K562 (cell line): ENCODE results near the gene VEGFB. TPM values are rescaled to one million over a fixed set of nuclear protein-coding genes. Genes with fewer than 3 reads are reported as not detected.

Experiments
- DMBX1 ChIP-seq: fragments of 250-450 bp; sonication (Bioruptor Pico); IDR thresholded peaks from 2 replicates; pipeline ENCODE4 v1.8.0; 2022; ENCODE audit warnings: inconsistent platforms, mild to moderate bottlenecking, moderate library complexity, borderline replicate concordance
- FOS ChIP-seq: IDR thresholded peaks from 3 replicates; pipeline ENCODE4 v1.6.1; 2011; ENCODE audit not compliant: insufficient read length; ENCODE audit errors: extremely low read depth
- GMEB1 ChIP-seq: fragments of 250-450 bp; sonication (Bioruptor Pico); IDR thresholded peaks from 2 replicates; pipeline ENCODE4 v1.4.0; 2020; ENCODE audit warnings: mild to moderate bottlenecking
- NFE2 ChIP-seq: IDR thresholded peaks from 2 replicates; pipeline ENCODE4 v1.6.1; 2014; ENCODE audit warnings: antibody characterized with exemption, low read depth
- NR2C2 ChIP-seq, 2 experiments: fragments of 200-800 bp in 1 of 2; sonication (Bioruptor generic) in 1 of 2; sonication (generic) in 1 of 2; formaldehyde crosslinking in 1 of 2; IDR thresholded peaks; 2 replicates each; pipeline versions ENCODE4 v1.6.1 to v1.8.0; 2016 to 2022; ENCODE audit warnings: mild to moderate bottlenecking in 1 of 2, missing compliant biosample characterization in 1 of 2, missing genetic modification characterization in 1 of 2, missing genetic modification reagents in 1 of 2
- PBX2 ChIP-seq, 2 experiments: IDR thresholded peaks in 1 of 2; conservative IDR thresholded peaks in 1 of 2; 2 replicates each; pipeline ENCODE4 v1.6.1; 2016; ENCODE audit warnings: low read depth in 2 of 2, mild to moderate bottlenecking in 1 of 2, missing compliant biosample characterization in 1 of 2, missing genetic modification characterization in 1 of 2, moderate library complexity in 1 of 2
- POLR2A ChIP-seq: fragments of 450-650 bp; conservative IDR thresholded peaks from 2 replicates; pipeline ENCODE4 v1.6.1; 2016
- POLR2H ChIP-seq: IDR thresholded peaks from 2 replicates; pipeline ENCODE4 v1.6.1; 2016; ENCODE audit warnings: missing genetic modification characterization, low read depth, mild to moderate bottlenecking, control low read depth, missing compliant biosample characterization, moderate library complexity
- RBM17 ChIP-seq: fragments of 200-400 bp; formaldehyde crosslinking; IDR thresholded peaks from 2 replicates; pipeline ENCODE4 v1.6.1; 2017; ENCODE audit warnings: low read depth, mild to moderate bottlenecking, low read length, borderline replicate concordance
- TAF15 ChIP-seq: fragments of 200-400 bp; formaldehyde crosslinking; IDR thresholded peaks from 2 replicates; pipeline ENCODE4 v1.6.1; 2017; ENCODE audit warnings: mild to moderate bottlenecking, low read depth, low read length, moderate library complexity
- TBP ChIP-seq: optimal IDR thresholded peaks from 2 replicates; pipeline ENCODE3; 2011; ENCODE audit warnings: low read depth, low read length, improper control_type of control experiment
- polyA plus RNA-seq, 8 experiments: library from polyadenylated mRNA; depleted of rRNA in 4 of 8; stranded (reverse) in 5 of 8; unstranded in 3 of 8; fragments of >200 nt; fragmentation: Nextera tagmentation in 2 of 8; fragmentation: Illumina TruSeq in 1 of 8; extraction: Ambion mirVana in 2 of 8; extraction: Trizol in 1 of 8; gene quantifications; 2 replicates each; pipeline versions ENCODE4 v1.2.1 to v1.2.3, GENCODE V29; 2011 to 2014; ENCODE audit warnings: inconsistent platforms in 1 of 8, missing spikeins in 1 of 8
- total RNA-seq, 7 experiments: library from RNA; depleted of rRNA in 6 of 7; stranded (reverse); fragments of >200 nt in 6 of 7; fragmentation: Illumina TruSeq in 2 of 7; extraction: Trizol in 2 of 7; gene quantifications; 2 replicates each; pipeline versions ENCODE4 v1.2.1 to v1.2.3, GENCODE V29; 2011 to 2021; ENCODE audit warnings: low replicate concordance in 1 of 7
- TF ChIP-seq, protein P1 (sequence below): fragments of 250-450 bp; sonication (Bioruptor Pico); IDR thresholded peaks from 2 replicates; pipeline ENCODE4 v1.8.0; 2021; ENCODE audit warnings: moderate library complexity, mild to moderate bottlenecking, inconsistent platforms
- TF ChIP-seq, protein P2 (sequence below): fragments of 250-450 bp; sonication (Bioruptor Pico); IDR thresholded peaks from 2 replicates; pipeline ENCODE4 v1.6.1; 2021; ENCODE audit warnings: mild to moderate bottlenecking
- TF ChIP-seq, protein P3 (sequence below): fragments of 450-650 bp; IDR thresholded peaks from 2 replicates; pipeline ENCODE4 v1.6.1; 2016; ENCODE audit warnings: low read depth, mild to moderate bottlenecking, moderate library complexity

Gene VEGFB
- total and polyA plus RNA-seq, 9 of the 15 experiments (the other 6 are each of a cell fraction or from before 2014, with no cell fraction given) = 11.0 to 83.4 (median 25.7) TPM

DNA sequence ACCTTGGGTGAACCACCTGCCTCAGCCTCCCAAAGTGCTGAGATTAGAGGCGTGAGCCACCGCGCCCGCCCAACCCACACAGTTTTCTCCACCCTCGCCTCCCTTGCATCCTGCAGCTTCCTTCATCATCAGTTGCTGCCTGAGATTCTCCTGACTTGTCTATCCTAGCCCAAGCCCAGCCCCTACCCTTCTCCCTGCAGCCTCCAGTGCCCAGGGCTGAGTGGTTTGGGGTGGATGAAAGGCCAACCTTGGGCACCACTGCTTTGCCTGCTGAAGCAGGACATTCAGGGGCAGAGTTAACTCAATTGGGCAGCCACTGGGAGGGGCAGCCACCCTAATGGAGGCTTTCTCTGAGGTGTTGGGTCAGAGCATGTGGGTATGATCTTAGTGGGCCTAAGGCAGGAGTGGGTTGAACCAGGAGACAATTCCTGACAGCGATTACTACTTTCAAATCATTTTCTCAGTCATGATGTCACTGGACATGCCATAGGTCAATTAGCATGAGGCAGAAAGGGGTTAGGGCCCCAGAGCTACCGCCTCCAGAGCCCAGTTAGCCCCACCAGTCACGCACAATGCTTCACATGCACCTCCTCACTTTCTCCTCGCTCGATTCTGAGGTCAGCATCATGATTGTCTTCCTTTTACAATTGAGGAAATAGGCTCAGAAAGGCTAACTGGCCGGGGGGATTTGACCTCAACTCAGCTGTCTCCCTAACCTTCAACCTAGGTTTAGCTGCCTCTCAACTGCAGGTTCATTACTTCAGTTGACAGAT lies 5.5 kb downstream of the VEGFB start (continued):
- TF ChIP-seq FOS (no peak), DMBX1 (CRISPR knock-in tag) (peak; percentile 20; the same call in 1 of the 2 replicates), POLR2A (no peak), POLR2H (tag) (no peak), TBP (peak; percentile 21), GMEB1 (no peak), TAF15 (no peak), PBX2 (CRISPR knock-in tag; IDR thresholded peaks at IDR 0.05; ENCODE audit: low read depth) (no peak), PBX2 (tag; conservative IDR thresholded peaks at IDR 0.05; ENCODE audit: low read depth) (no peak), NFE2 (no peak), RBM17 (no peak), NR2C2 (CRISPR knock-in tag; IDR thresholded peaks at IDR 0.05) (peak; percentile 5; the same call in 1 of the 2 replicates), NR2C2 (tag; IDR thresholded peaks at IDR 0.05) (no peak)
- TF ChIP-seq, protein P1, sequence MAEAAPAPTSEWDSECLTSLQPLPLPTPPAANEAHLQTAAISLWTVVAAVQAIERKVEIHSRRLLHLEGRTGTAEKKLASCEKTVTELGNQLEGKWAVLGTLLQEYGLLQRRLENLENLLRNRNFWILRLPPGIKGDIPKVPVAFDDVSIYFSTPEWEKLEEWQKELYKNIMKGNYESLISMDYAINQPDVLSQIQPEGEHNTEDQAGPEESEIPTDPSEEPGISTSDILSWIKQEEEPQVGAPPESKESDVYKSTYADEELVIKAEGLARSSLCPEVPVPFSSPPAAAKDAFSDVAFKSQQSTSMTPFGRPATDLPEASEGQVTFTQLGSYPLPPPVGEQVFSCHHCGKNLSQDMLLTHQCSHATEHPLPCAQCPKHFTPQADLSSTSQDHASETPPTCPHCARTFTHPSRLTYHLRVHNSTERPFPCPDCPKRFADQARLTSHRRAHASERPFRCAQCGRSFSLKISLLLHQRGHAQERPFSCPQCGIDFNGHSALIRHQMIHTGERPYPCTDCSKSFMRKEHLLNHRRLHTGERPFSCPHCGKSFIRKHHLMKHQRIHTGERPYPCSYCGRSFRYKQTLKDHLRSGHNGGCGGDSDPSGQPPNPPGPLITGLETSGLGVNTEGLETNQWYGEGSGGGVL (CRISPR knock-in tag) = no peak
- TF ChIP-seq, protein P2, sequence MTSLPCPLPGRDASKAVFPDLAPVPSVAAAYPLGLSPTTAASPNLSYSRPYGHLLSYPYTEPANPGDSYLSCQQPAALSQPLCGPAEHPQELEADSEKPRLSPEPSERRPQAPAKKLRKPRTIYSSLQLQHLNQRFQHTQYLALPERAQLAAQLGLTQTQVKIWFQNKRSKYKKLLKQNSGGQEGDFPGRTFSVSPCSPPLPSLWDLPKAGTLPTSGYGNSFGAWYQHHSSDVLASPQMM (CRISPR knock-in tag) = no peak
- TF ChIP-seq, protein P3, sequence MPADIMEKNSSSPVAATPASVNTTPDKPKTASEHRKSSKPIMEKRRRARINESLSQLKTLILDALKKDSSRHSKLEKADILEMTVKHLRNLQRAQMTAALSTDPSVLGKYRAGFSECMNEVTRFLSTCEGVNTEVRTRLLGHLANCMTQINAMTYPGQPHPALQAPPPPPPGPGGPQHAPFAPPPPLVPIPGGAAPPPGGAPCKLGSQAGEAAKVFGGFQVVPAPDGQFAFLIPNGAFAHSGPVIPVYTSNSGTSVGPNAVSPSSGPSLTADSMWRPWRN = no peak
